HCT116 (cell line): ENCODE results near the gene ZNF483. TPM values are rescaled to one million over a fixed set of nuclear protein-coding genes. Genes with fewer than 3 reads are reported as not detected.

Source experiments
- ATAC-seq: fragments of 200-7000 bp; cut with Tn5 transposase; 2 replicates; pipeline ENCODE4 v1.9.1; 2020; ENCODE audit warnings: mild to moderate bottlenecking, moderate library complexity
- BruUV-seq: library from RNA; stranded (reverse); fragments of 400-500 nt; replicated peaks from 2 replicates; lab custom pipeline; 2021; lab: Mats Ljungman, UMichigan
- CTCF ChIA-PET: fragments of 300-600 bp; sonication (Branson Sonifier 250); formaldehyde crosslinking; loops from one replicate; lab custom pipeline; 2021; ENCODE audit warnings: antibody characterized with exemption; lab: Charles Lee
- POLR2A ChIA-PET: fragments of 300-600, 350-600 bp; sonication (Branson Sonifier 250); formaldehyde crosslinking; loops from one replicate; lab custom pipeline; 2021; ENCODE audit warnings: antibody characterized with exemption; lab: Charles Lee
- RAD21 ChIA-PET, 2 experiments: fragments of 300-600 bp; sonication (Branson Sonifier 250); formaldehyde crosslinking; loops; one replicate each; lab custom pipeline; 2023; ENCODE audit warnings: low total read pairs in 2 of 2; ENCODE audit not compliant: uncharacterized antibody in 2 of 2, unreplicated experiment in 2 of 2, low non-redundant PET in 1 of 2; lab: Charles Lee
- DNase-seq: peaks from one replicate; pipeline ENCODE4 v3.0.0-alpha.2; 2010; ENCODE audit warnings: low read depth, low spot score
- H2AFZ ChIP-seq: fragments of 200-600 bp; shearing (Covaris generic), sonication (generic); 2 replicates; pipeline ENCODE4 v1.6.1; 2017; ENCODE audit warnings: low read depth, mixed run types, mixed read lengths, antibody characterized with exemption, low read length; ENCODE audit not compliant: poor library complexity, severe bottlenecking
- H3K27ac ChIP-seq: 2 replicates; pipeline ENCODE4 v1.5.1; 2012; ENCODE audit warnings: low read depth, low read length
- H3K27me3 ChIP-seq: fragments of 200-600 bp; sonication (generic); 2 replicates; pipeline ENCODE4 v1.6.1; 2016; ENCODE audit warnings: mixed run types, low read length, mixed read lengths; ENCODE audit not compliant: insufficient read depth
- H3K36me3 ChIP-seq, 2 experiments: fragments of 200-500 bp in 1 of 2; fragments of 200-600 bp in 1 of 2; sonication (Bioruptor generic) in 1 of 2; sonication (generic) in 1 of 2; 2 replicates each; pipeline versions ENCODE4 v1.5.1 to v1.6.1; 2014 to 2016; ENCODE audit warnings: low read length in 2 of 2, inconsistent platforms in 1 of 2, mixed read lengths in 1 of 2, mixed run types in 1 of 2; ENCODE audit not compliant: insufficient read depth in 2 of 2, control insufficient read depth in 1 of 2
- H3K4me1 ChIP-seq, 2 experiments: fragments of 200-600 bp in 1 of 2; sonication (generic) in 1 of 2; 2 replicates each; pipeline versions ENCODE4 v1.5.1 to v1.6.1; 2012 to 2017; ENCODE audit warnings: low read length in 2 of 2, inconsistent platforms in 1 of 2, mild to moderate bottlenecking in 1 of 2, mixed read lengths in 1 of 2, mixed run types in 1 of 2, moderate library complexity in 1 of 2; ENCODE audit not compliant: insufficient read depth in 2 of 2, control insufficient read depth in 1 of 2
- H3K4me2 ChIP-seq: fragments of 200-600 bp; sonication (generic); 2 replicates; pipeline ENCODE4 v1.6.1; 2017; ENCODE audit warnings: mixed run types, low read length, mixed read lengths
- H3K4me3 ChIP-seq, 2 experiments: fragments of 200-600 bp in 1 of 2; sonication (generic) in 1 of 2; replicated peaks in 1 of 2; 2 replicates each; pipeline ENCODE4 v1.5.1; 2011 to 2016; ENCODE audit warnings: low read length in 2 of 2, control low read depth in 1 of 2, low read depth in 1 of 2, mild to moderate bottlenecking in 1 of 2, mixed read lengths in 1 of 2, mixed run types in 1 of 2
- H3K79me2 ChIP-seq: fragments of 200-600 bp; sonication (generic); 2 replicates; pipeline ENCODE4 v1.6.1; 2017; ENCODE audit warnings: mild to moderate bottlenecking, mixed run types, low read length, moderate library complexity, mixed read lengths; ENCODE audit not compliant: insufficient read depth
- H3K9ac ChIP-seq: fragments of 200-600 bp; sonication (generic); 2 replicates; pipeline ENCODE4 v1.6.1; 2016; ENCODE audit warnings: low read length, mixed read lengths
- H3K9me2 ChIP-seq: fragments of 200-600 bp; sonication (generic), shearing (Covaris generic); 2 replicates; pipeline ENCODE4 v1.6.1; 2017; ENCODE audit warnings: mixed run types, mild to moderate bottlenecking, moderate library complexity; ENCODE audit not compliant: insufficient read depth
- H3K9me3 ChIP-seq, 2 experiments: fragments of 200-500 bp in 1 of 2; fragments of 200-600 bp in 1 of 2; sonication (Bioruptor generic) in 1 of 2; sonication (generic) in 1 of 2; 2 replicates each; pipeline ENCODE4 v1.6.1; 2014 to 2017; ENCODE audit warnings: low read length in 2 of 2, mixed read lengths in 2 of 2, inconsistent platforms in 1 of 2, low read depth in 1 of 2, mild to moderate bottlenecking in 1 of 2, mixed run types in 1 of 2, moderate library complexity in 1 of 2; ENCODE audit not compliant: control insufficient read depth in 1 of 2, insufficient read depth in 1 of 2
- H4K20me1 ChIP-seq: fragments of 200-600 bp; sonication (generic), shearing (Covaris generic); 2 replicates; pipeline ENCODE4 v1.6.1; 2017; ENCODE audit warnings: mixed run types, mild to moderate bottlenecking, moderate library complexity; ENCODE audit not compliant: insufficient read depth
- CEBPB ChIP-seq: IDR thresholded peaks from 2 replicates; pipeline ENCODE4 v1.6.1; 2012; ENCODE audit warnings: low read depth
- FOSL1 ChIP-seq: IDR thresholded peaks from 2 replicates; pipeline ENCODE4 v1.6.1; 2012; ENCODE audit warnings: low read depth
- JUND ChIP-seq: IDR thresholded peaks from 2 replicates; pipeline ENCODE4 v1.6.1; 2012
- TCF7L2 ChIP-seq: IDR thresholded peaks from 2 replicates; pipeline ENCODE4 v1.7.0; 2011; ENCODE audit warnings: borderline replicate concordance, inconsistent platforms; ENCODE audit not compliant: insufficient read depth, insufficient read length; ENCODE audit errors: extremely low read depth
- YY1 ChIP-seq: IDR thresholded peaks from 2 replicates; pipeline ENCODE4 v1.6.1; 2011; ENCODE audit warnings: low read length, low read depth, moderate library complexity, mild to moderate bottlenecking; ENCODE audit not compliant: insufficient replicate concordance; ENCODE audit errors: extremely low read depth
- ZFX ChIP-seq: fragments of 450-650 bp; IDR thresholded peaks from 2 replicates; pipeline ENCODE4 v1.6.1; 2017
- intact Hi-C: fragments of 100-400 bp; cut with micrococcal nuclease; formaldehyde crosslinking; loops from 2 replicates; pipeline ENCODE4 v1.10.0; 2022
- total RNA-seq: library from RNA; stranded (reverse); gene quantifications from one replicate; pipeline ENCODE4 v1.2.1, GENCODE V29; 2021; ENCODE audit not compliant: unreplicated experiment
- TF ChIP-seq, protein P1 (sequence below): IDR thresholded peaks from 2 replicates; pipeline ENCODE4 v1.6.1; 2012; ENCODE audit warnings: low read depth
- TF ChIP-seq, protein P2 (sequence below): IDR thresholded peaks from 2 replicates; pipeline ENCODE4 v1.6.1; 2011; ENCODE audit warnings: mild to moderate bottlenecking, low read length, moderate library complexity; ENCODE audit not compliant: insufficient replicate concordance; ENCODE audit errors: extremely low read depth
- TF ChIP-seq, protein P3 (sequence below): IDR thresholded peaks from 2 replicates; pipeline ENCODE4 v1.6.1; 2012

The ZNF483 gene
- total RNA-seq, 1 experiment from 2014 or later = 5.0 TPM

DNA sequence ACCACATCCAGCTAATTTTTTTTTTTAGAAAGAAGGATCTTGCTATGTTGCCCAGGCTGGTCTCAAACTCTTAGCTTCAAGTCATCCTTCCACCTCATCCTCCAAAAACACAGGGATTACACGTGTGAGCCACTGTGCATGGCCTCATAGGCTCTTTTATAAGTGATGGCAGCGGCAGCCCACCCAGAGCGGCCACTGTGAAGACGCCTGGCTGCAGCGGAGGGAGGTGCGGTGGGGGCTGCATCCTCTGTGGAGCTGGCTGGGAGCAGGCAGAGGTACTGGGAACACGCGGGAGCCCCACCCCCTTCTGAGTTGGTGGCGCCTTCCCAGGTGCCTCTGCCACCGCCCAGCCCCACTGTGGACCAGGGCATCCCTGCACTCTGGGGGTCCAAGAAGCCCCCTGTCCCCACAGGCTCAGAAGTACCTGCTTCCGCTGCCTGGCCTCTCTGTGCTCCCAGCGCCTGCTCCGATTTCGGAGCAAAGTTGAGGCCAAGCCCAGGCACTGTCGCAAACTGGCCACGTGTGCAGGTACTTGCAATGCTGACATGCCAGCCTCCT is 23.9 kb upstream of the ZNF483 start (continued):
- TF ChIP-seq, protein P1, sequence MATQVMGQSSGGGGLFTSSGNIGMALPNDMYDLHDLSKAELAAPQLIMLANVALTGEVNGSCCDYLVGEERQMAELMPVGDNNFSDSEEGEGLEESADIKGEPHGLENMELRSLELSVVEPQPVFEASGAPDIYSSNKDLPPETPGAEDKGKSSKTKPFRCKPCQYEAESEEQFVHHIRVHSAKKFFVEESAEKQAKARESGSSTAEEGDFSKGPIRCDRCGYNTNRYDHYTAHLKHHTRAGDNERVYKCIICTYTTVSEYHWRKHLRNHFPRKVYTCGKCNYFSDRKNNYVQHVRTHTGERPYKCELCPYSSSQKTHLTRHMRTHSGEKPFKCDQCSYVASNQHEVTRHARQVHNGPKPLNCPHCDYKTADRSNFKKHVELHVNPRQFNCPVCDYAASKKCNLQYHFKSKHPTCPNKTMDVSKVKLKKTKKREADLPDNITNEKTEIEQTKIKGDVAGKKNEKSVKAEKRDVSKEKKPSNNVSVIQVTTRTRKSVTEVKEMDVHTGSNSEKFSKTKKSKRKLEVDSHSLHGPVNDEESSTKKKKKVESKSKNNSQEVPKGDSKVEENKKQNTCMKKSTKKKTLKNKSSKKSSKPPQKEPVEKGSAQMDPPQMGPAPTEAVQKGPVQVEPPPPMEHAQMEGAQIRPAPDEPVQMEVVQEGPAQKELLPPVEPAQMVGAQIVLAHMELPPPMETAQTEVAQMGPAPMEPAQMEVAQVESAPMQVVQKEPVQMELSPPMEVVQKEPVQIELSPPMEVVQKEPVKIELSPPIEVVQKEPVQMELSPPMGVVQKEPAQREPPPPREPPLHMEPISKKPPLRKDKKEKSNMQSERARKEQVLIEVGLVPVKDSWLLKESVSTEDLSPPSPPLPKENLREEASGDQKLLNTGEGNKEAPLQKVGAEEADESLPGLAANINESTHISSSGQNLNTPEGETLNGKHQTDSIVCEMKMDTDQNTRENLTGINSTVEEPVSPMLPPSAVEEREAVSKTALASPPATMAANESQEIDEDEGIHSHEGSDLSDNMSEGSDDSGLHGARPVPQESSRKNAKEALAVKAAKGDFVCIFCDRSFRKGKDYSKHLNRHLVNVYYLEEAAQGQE = no peak
- TF ChIP-seq, protein P2, sequence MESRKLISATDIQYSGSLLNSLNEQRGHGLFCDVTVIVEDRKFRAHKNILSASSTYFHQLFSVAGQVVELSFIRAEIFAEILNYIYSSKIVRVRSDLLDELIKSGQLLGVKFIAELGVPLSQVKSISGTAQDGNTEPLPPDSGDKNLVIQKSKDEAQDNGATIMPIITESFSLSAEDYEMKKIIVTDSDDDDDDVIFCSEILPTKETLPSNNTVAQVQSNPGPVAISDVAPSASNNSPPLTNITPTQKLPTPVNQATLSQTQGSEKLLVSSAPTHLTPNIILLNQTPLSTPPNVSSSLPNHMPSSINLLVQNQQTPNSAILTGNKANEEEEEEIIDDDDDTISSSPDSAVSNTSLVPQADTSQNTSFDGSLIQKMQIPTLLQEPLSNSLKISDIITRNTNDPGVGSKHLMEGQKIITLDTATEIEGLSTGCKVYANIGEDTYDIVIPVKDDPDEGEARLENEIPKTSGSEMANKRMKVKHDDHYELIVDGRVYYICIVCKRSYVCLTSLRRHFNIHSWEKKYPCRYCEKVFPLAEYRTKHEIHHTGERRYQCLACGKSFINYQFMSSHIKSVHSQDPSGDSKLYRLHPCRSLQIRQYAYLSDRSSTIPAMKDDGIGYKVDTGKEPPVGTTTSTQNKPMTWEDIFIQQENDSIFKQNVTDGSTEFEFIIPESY = no peak
- TF ChIP-seq, protein P3, sequence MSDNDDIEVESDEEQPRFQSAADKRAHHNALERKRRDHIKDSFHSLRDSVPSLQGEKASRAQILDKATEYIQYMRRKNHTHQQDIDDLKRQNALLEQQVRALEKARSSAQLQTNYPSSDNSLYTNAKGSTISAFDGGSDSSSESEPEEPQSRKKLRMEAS = no peak
- TF ChIP-seq JUND (no peak), CEBPB (no peak), TCF7L2 (no peak), YY1 (no peak)

DNA sequence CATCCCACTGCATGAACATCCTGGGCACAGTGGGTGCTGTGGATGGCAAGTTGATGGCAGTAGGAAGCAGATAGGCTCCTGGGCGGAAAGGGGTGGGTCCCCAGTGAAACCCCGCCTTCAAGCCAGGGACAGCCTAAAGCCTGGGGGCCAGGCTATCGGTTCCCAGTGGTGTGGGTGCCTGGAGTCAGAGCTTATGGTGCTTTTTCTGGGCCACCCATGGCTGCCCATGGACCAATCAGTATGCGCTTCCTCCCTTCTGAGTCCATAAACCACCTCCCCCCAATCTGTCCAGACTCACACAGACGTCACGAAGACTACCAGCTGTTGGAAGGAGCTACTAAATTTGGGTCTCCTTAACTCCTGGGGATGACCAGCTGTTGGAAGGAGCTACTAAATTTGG is 23.3 kb upstream of the ZNF483 start:
- Histone ChIP-seq H3K9me2 (no peaks in the 10 kb centered on the region), H3K36me3 (no peaks in the 10 kb centered on the region), H3K4me1 (peaks cover 0 to 3% of the 10 kb centered on the region in 2 experiments; a peak in 1 of 4 replicates), H2AFZ (no peak overlapping the region), H3K27ac (no peak overlapping the region), H3K4me2 (no peak overlapping the region), H3K9me3 (no peaks in the 10 kb centered on the region), H3K27me3 (no peaks in the 10 kb centered on the region), H4K20me1 (no peaks in the 10 kb centered on the region), H3K79me2 (no peaks in the 10 kb centered on the region), H3K9ac (no peak overlapping the region), H3K4me3 (no peak overlapping the region)
- ATAC-seq (no peak), DNase-seq (no peak)
- TF ChIP-seq CEBPB (no peak), ZFX (no peak), FOSL1 (no peak)
- ChIA-PET CTCF (no interaction called here), POLR2A (no interaction called here), RAD21 (no interaction called here)
- intact Hi-C loops = no loop called here
- no TSS peak for BruUV-seq
